HepG2 (cell line): ENCODE results near the gene SOX4. TPM values are rescaled to one million over a fixed set of nuclear protein-coding genes. Genes with fewer than 3 reads are reported as not detected.

Experiments used
- CEBPG ChIP-seq: IDR thresholded peaks from 2 replicates; pipeline ENCODE4 v1.6.1; 2016
- CENPX ChIP-seq: sonication (generic); formaldehyde crosslinking; IDR thresholded peaks from 2 replicates; pipeline ENCODE4 v1.9.0; 2021; ENCODE audit warnings: mild to moderate bottlenecking, missing genetic modification reagents, moderate library complexity
- ELF4 ChIP-seq: sonication (generic); formaldehyde crosslinking; IDR thresholded peaks from 2 replicates; pipeline ENCODE4 v1.5.0; 2020; ENCODE audit warnings: missing genetic modification reagents, mild to moderate bottlenecking, moderate library complexity, borderline replicate concordance
- FOXA1 ChIP-seq, 2 experiments: fragments of 450-650 bp in 1 of 2; sonication (generic) in 1 of 2; formaldehyde crosslinking in 1 of 2; IDR thresholded peaks; 2 replicates each; pipeline versions ENCODE4 v1.4.0 to v1.6.1; 2016 to 2020; ENCODE audit warnings: missing genetic modification reagents in 1 of 2
- FOXK2 ChIP-seq: fragments of 450-650 bp; IDR thresholded peaks from 2 replicates; pipeline ENCODE4 v1.6.1; 2016
- GTF3A ChIP-seq: sonication (generic); formaldehyde crosslinking; conservative IDR thresholded peaks from 2 replicates; pipeline ENCODE4 v1.4.0; 2020; ENCODE audit warnings: mild to moderate bottlenecking, missing genetic modification reagents
- MEF2D ChIP-seq: sonication (generic); formaldehyde crosslinking; IDR thresholded peaks from 2 replicates; pipeline ENCODE4 v1.5.1; 2020; ENCODE audit warnings: mild to moderate bottlenecking, missing genetic modification reagents
- NFE2L1 ChIP-seq: sonication (generic); formaldehyde crosslinking; IDR thresholded peaks from 2 replicates; pipeline ENCODE4 v1.4.0; 2020; ENCODE audit warnings: missing genetic modification reagents, mild to moderate bottlenecking, borderline replicate concordance
- NPAS2 ChIP-seq: sonication (generic); formaldehyde crosslinking; IDR thresholded peaks from 2 replicates; pipeline ENCODE4 v1.8.0; 2022; ENCODE audit warnings: mild to moderate bottlenecking, missing genetic modification reagents, borderline replicate concordance
- ONECUT2 ChIP-seq: sonication (generic); formaldehyde crosslinking; IDR thresholded peaks from 2 replicates; pipeline ENCODE4 v1.4.0; 2020; ENCODE audit warnings: missing genetic modification reagents
- PHF8 ChIP-seq: sonication (generic); formaldehyde crosslinking; IDR thresholded peaks from 2 replicates; pipeline ENCODE4 v1.5.0; 2020; ENCODE audit warnings: missing genetic modification reagents
- RBM39 ChIP-seq: fragments of 200-400 bp; formaldehyde crosslinking; IDR thresholded peaks from one replicate; pipeline ENCODE4 v1.6.1; 2018; ENCODE audit warnings: antibody characterized with exemption, mild to moderate bottlenecking, low read depth, low read length; ENCODE audit not compliant: poor library complexity, severe bottlenecking
- RNF2 ChIP-seq: fragments of 450-650 bp; conservative IDR thresholded peaks from 2 replicates; pipeline ENCODE4 v1.6.1; 2016; ENCODE audit warnings: low read depth
- TMF1 ChIP-seq: sonication (generic); formaldehyde crosslinking; IDR thresholded peaks from 2 replicates; pipeline ENCODE4 v1.8.1; 2022; ENCODE audit warnings: low read depth, missing genetic modification reagents
- TRAFD1 ChIP-seq: sonication (generic); formaldehyde crosslinking; IDR thresholded peaks from 2 replicates; pipeline ENCODE4 v1.5.1; 2020; ENCODE audit warnings: missing genetic modification reagents, mild to moderate bottlenecking, borderline replicate concordance
- ZIK1 ChIP-seq: sonication (generic); formaldehyde crosslinking; IDR thresholded peaks from 2 replicates; pipeline ENCODE4 v1.5.0; 2020; ENCODE audit warnings: mild to moderate bottlenecking, low read depth, missing genetic modification reagents, borderline replicate concordance
- ZNF281 ChIP-seq: sonication (generic); formaldehyde crosslinking; IDR thresholded peaks from 2 replicates; pipeline ENCODE4 v1.4.0; 2020; ENCODE audit warnings: missing genetic modification reagents, borderline replicate concordance
- ZNF34 ChIP-seq: sonication (generic); formaldehyde crosslinking; IDR thresholded peaks from 2 replicates; pipeline ENCODE4 v1.4.0; 2020; ENCODE audit warnings: mild to moderate bottlenecking, missing genetic modification reagents, borderline replicate concordance
- ZNF772 ChIP-seq: sonication (generic); formaldehyde crosslinking; IDR thresholded peaks from 2 replicates; pipeline ENCODE4 v1.5.0; 2020; ENCODE audit warnings: mild to moderate bottlenecking, missing genetic modification reagents
- ZNF788 ChIP-seq: sonication (generic); formaldehyde crosslinking; IDR thresholded peaks from 2 replicates; pipeline ENCODE4 v1.5.0; 2020; ENCODE audit warnings: mild to moderate bottlenecking, missing genetic modification reagents, borderline replicate concordance
- ZSCAN20 ChIP-seq: sonication (generic); formaldehyde crosslinking; IDR thresholded peaks from 2 replicates; pipeline ENCODE4 v1.4.0; 2020; ENCODE audit warnings: missing genetic modification reagents, mild to moderate bottlenecking, borderline replicate concordance
- ZZZ3 ChIP-seq: sonication (generic); formaldehyde crosslinking; IDR thresholded peaks from 2 replicates; pipeline ENCODE4 v1.4.0; 2020; ENCODE audit warnings: missing genetic modification reagents, mild to moderate bottlenecking, borderline replicate concordance
- polyA plus RNA-seq, 8 experiments: library from polyadenylated mRNA; depleted of rRNA in 3 of 8; stranded (reverse) in 7 of 8; unstranded in 1 of 8; fragments of >200 nt; fragmentation: Illumina TruSeq in 4 of 8; extraction: Trizol in 4 of 8; gene quantifications; 2 replicates each; pipeline versions ENCODE4 v1.2.1 to v1.2.3, GENCODE V29; 2011 to 2016; ENCODE audit warnings: low read depth in 4 of 8, missing spikeins in 1 of 8, mixed read lengths in 1 of 8; ENCODE audit not compliant: insufficient read depth in 1 of 8
- total RNA-seq, 5 experiments: library from RNA; depleted of rRNA; stranded (reverse); fragments of >200 nt; fragmentation: Illumina TruSeq; extraction: Trizol; gene quantifications; 2 replicates each; pipeline ENCODE4 v1.2.3, GENCODE V29; 2016; ENCODE audit warnings: low read depth in 1 of 5
- TF ChIP-seq, protein P1 (sequence below): sonication (generic); formaldehyde crosslinking; IDR thresholded peaks from 2 replicates; pipeline ENCODE4 v1.4.0; 2020; ENCODE audit warnings: missing genetic modification reagents, borderline replicate concordance

Gene SOX4
- total and polyA plus RNA-seq, 2 of the 13 experiments (the other 11 are each of a cell fraction or from before 2014, with no cell fraction given): 2.6 to 3.4 TPM

DNA sequence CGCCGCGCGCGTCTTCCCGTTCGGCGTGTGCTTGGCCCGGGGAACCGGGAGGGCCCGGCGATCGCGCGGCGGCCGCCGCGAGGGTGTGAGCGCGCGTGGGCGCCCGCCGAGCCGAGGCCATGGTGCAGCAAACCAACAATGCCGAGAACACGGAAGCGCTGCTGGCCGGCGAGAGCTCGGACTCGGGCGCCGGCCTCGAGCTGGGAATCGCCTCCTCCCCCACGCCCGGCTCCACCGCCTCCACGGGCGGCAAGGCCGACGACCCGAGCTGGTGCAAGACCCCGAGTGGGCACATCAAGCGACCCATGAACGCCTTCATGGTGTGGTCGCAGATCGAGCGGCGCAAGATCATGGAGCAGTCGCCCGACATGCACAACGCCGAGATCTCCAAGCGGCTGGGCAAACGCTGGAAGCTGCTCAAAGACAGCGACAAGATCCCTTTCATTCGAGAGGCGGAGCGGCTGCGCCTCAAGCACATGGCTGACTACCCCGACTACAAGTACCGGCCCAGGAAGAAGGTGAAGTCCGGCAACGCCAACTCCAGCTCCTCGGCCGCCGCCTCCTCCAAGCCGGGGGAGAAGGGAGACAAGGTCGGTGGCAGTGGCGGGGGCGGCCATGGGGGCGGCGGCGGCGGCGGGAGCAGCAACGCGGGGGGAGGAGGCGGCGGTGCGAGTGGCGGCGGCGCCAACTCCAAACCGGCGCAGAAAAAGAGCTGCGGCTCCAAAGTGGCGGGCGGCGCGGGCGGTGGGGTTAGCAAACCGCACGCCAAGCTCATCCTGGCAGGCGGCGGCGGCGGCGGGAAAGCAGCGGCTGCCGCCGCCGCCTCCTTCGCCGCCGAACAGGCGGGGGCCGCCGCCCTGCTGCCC, 1.1 kb downstream of the SOX4 start (continued):
- no peak for TF ChIP-seq CENPX
- no peak for TF ChIP-seq ZNF34 (CRISPR knock-in tag)
- TF ChIP-seq PHF8 (CRISPR knock-in tag): no peak
- no peak for TF ChIP-seq ONECUT2 (CRISPR knock-in tag)
- TF ChIP-seq ZNF281 (CRISPR knock-in tag): no peak
- TF ChIP-seq TMF1: peak; percentile 34; the same call in 1 of the 2 replicates
- no peak for TF ChIP-seq CEBPG (CRISPR knock-in tag)
- TF ChIP-seq, protein P1, sequence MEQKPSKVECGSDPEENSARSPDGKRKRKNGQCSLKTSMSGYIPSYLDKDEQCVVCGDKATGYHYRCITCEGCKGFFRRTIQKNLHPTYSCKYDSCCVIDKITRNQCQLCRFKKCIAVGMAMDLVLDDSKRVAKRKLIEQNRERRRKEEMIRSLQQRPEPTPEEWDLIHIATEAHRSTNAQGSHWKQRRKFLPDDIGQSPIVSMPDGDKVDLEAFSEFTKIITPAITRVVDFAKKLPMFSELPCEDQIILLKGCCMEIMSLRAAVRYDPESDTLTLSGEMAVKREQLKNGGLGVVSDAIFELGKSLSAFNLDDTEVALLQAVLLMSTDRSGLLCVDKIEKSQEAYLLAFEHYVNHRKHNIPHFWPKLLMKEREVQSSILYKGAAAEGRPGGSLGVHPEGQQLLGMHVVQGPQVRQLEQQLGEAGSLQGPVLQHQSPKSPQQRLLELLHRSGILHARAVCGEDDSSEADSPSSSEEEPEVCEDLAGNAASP (CRISPR knock-in tag): no peak
- no peak for TF ChIP-seq GTF3A
- TF ChIP-seq NFE2L1 (CRISPR knock-in tag): no peak
- TF ChIP-seq NPAS2 (CRISPR knock-in tag): no peak
- TF ChIP-seq ZZZ3 (CRISPR knock-in tag): no peak
- no peak for TF ChIP-seq ZIK1 (CRISPR knock-in tag)
- peak; percentile 48 for TF ChIP-seq RNF2
- peak; percentile 37 for TF ChIP-seq RBM39
- TF ChIP-seq ZNF772 (CRISPR knock-in tag): 0 out of 2 replicates have a peak, but pooled peaks have one; percentile 10
- TF ChIP-seq ZSCAN20 (CRISPR knock-in tag): peak; percentile 61; the same call in 1 of the 2 replicates
- no peak for TF ChIP-seq ELF4 (CRISPR knock-in tag)
- no peak for TF ChIP-seq ZNF788 (CRISPR knock-in tag)
- 0 out of 2 replicates have a peak, but pooled peaks have one; percentile 26 for TF ChIP-seq MEF2D
- TF ChIP-seq FOXK2: no peak
- TF ChIP-seq FOXA1 (IDR thresholded peaks at IDR 0.05): no peak
- TF ChIP-seq FOXA1 (CRISPR knock-in tag; IDR thresholded peaks at IDR 0.05): no peak
- no peak for TF ChIP-seq TRAFD1
